HUES64 (cell line): ENCODE results near the gene ST8SIA1. TPM values are rescaled to one million over a fixed set of nuclear protein-coding genes. Genes with fewer than 3 reads are reported as not detected.
A peak's percentile ranks its signal among the peaks of the same experiment; 100 is the strongest.
"Not testable (repeated sequence)": the region's sequence is repeated elsewhere in the genome, so short reads cannot be mapped to it uniquely, and the experiment has no call there.

ENCODE experiments used
- H3K27ac ChIP-seq: 2 replicates; pipeline ENCODE4 v1.7.0; 2013; ENCODE audit warnings: low read depth, low read length, inconsistent platforms
- H3K27me3 ChIP-seq: 2 replicates; pipeline ENCODE4 v1.6.1; 2013; ENCODE audit warnings: mild to moderate bottlenecking, low read length; ENCODE audit not compliant: insufficient read depth
- H3K36me3 ChIP-seq: 2 replicates; pipeline ENCODE4 v1.6.1; 2013; ENCODE audit warnings: mild to moderate bottlenecking, low read length; ENCODE audit not compliant: insufficient read depth
- H3K4me1 ChIP-seq: 2 replicates; pipeline ENCODE4 v1.6.1; 2013; ENCODE audit warnings: mild to moderate bottlenecking, low read length, moderate library complexity; ENCODE audit not compliant: insufficient read depth
- H3K4me3 ChIP-seq: 2 replicates; pipeline ENCODE4 v1.5.1; 2013; ENCODE audit warnings: mild to moderate bottlenecking, low read length, moderate library complexity
- H3K9ac ChIP-seq: 2 replicates; pipeline ENCODE4 v1.6.1; 2013; ENCODE audit warnings: mild to moderate bottlenecking, low read depth, low read length
- H3K9me3 ChIP-seq: 2 replicates; pipeline ENCODE4 v1.6.1; 2013; ENCODE audit warnings: low read depth, low read length; ENCODE audit not compliant: insufficient read depth
- WGBS: fragments of 150-250, 120-280 bp; methylation state at CpG from one replicate; pipeline ENCODE4 v1.1.7; 2013; ENCODE audit warnings: missing lambda C conversion rate; 5-methylcytosine and 5-hydroxymethylcytosine counted together
- polyA plus RNA-seq, 2 experiments: library from polyadenylated mRNA; stranded (reverse); fragments of 50-300 nt; gene quantifications; one replicate each; pipeline ENCODE4 v1.2.3, GENCODE V29; 2013

Gene ST8SIA1
- polyA plus RNA-seq (2013, experiment 1 of 2), result 4.1 TPM
- 8.5 TPM for polyA plus RNA-seq (2013, experiment 2 of 2)

GRCh38 chr12:22334410-22335100, at the start of gene ST8SIA1:
TSS of gene ST8SIA1 (minus strand) at chr12:22334707. CDS start at chr12:22334232, 475 bp downstream.
- no peak within 1 kb of the TSS for H3K27ac ChIP-seq
- peaks cover 45% of the 10 kb centered on the region for H3K27me3 ChIP-seq
- no peaks in the 10 kb centered on the region for H3K4me1 ChIP-seq
- H3K9me3 ChIP-seq, result no peaks in the 10 kb centered on the region
- H3K4me3 ChIP-seq, result peak within 1 kb of the TSS; percentile 65
- H3K36me3 ChIP-seq, result no peaks in the 10 kb centered on the region
- peak within 1 kb of the TSS; percentile 10 for H3K9ac ChIP-seq
- WGBS, result under 1% methylated on average over 68 of the region's 70 CpGs

GRCh38 chr12:22380031-22380430, 45.5 kb upstream of the ST8SIA1 start:
- Histone ChIP-seq H3K27ac (no peak overlapping the region), H3K9ac (no peak overlapping the region), H3K4me3 (no peak overlapping the region), H3K9me3 (no peaks in the 10 kb centered on the region), H3K4me1 (no peaks in the 10 kb centered on the region), H3K36me3 (no peaks in the 10 kb centered on the region), H3K27me3 (no peaks in the 10 kb centered on the region)
- WGBS, result 92% methylated on average over 3 of the region's 3 CpGs

GRCh38 chr12:22377731-22378496, 43.4 kb upstream of the ST8SIA1 start:
- Histone ChIP-seq H3K36me3 (no peaks in the 10 kb centered on the region), H3K9me3 (no peaks in the 10 kb centered on the region), H3K27ac (no peak overlapping the region), H3K27me3 (no peaks in the 10 kb centered on the region), H3K4me3 (no peak overlapping the region), H3K9ac (no peak overlapping the region), H3K4me1 (no peaks in the 10 kb centered on the region)
- WGBS, result 94% methylated on average over 4 of the region's 4 CpGs

- 96% methylated on average over 44 of the region's 44 CpGs for WGBS
- H3K4me3 ChIP-seq, H3K4me1 ChIP-seq, H3K27ac ChIP-seq, H3K27me3 ChIP-seq, H3K36me3 ChIP-seq, H3K9me3 ChIP-seq, H3K9ac ChIP-seq: not testable (repeated sequence)
Measured at GRCh38 chr12:22376596-22377150, 42.2 kb upstream of the ST8SIA1 start.

- no peak overlapping the region for H3K4me3 ChIP-seq
- 43% methylated on average over 1 of the region's 2 CpGs for WGBS
Measured at GRCh38 chr12:22374508-22374907, 40.0 kb upstream of the ST8SIA1 start.

GRCh38 chr12:22372277-22372837, 37.9 kb upstream of the ST8SIA1 start:
- no peaks in the 10 kb centered on the region for H3K36me3 ChIP-seq
- H3K27me3 ChIP-seq, result no peaks in the 10 kb centered on the region
- no peak overlapping the region for H3K9ac ChIP-seq
- no peaks in the 10 kb centered on the region for H3K4me1 ChIP-seq
- H3K4me3 ChIP-seq, result no peak overlapping the region
- no peaks in the 10 kb centered on the region for H3K9me3 ChIP-seq
- no peak overlapping the region for H3K27ac ChIP-seq

More at GRCh38 chr12:22374508-22374907, 40.0 kb upstream of the ST8SIA1 start:
- no peaks in the 10 kb centered on the region for H3K4me1 ChIP-seq
- no peak overlapping the region for H3K9ac ChIP-seq
- H3K27me3 ChIP-seq, result no peaks in the 10 kb centered on the region
- no peaks in the 10 kb centered on the region for H3K36me3 ChIP-seq
- no peaks in the 10 kb centered on the region for H3K9me3 ChIP-seq
- no peak overlapping the region for H3K27ac ChIP-seq

GRCh38 chr12:22366181-22366580, 31.7 kb upstream of the ST8SIA1 start:
- no peak overlapping the region for H3K27ac ChIP-seq
- H3K9me3 ChIP-seq, result no peaks in the 10 kb centered on the region
- H3K4me1 ChIP-seq, result 0 out of 2 replicates have a peak, but pooled peaks cover 2% of the 10 kb centered on the region
- H3K27me3 ChIP-seq, result no peaks in the 10 kb centered on the region
- H3K4me3 ChIP-seq, result no peak overlapping the region
- no peak overlapping the region for H3K9ac ChIP-seq
- WGBS, result 82% methylated on average over 5 of the region's 5 CpGs
- H3K36me3 ChIP-seq, result no peaks in the 10 kb centered on the region

GRCh38 chr12:22361785-22362184, 27.3 kb upstream of the ST8SIA1 start:
- Histone ChIP-seq H3K4me1 (0 out of 2 replicates have a peak, but pooled peaks cover 2% of the 10 kb centered on the region), H3K9me3 (no peaks in the 10 kb centered on the region), H3K9ac (no peak overlapping the region), H3K27ac (no peak overlapping the region), H3K36me3 (no peaks in the 10 kb centered on the region), H3K27me3 (no peaks in the 10 kb centered on the region), H3K4me3 (no peak overlapping the region)
- WGBS, result 27% methylated on average over 4 of the region's 4 CpGs

- 90% methylated on average over 5 of the region's 5 CpGs for WGBS
- no peaks in the 10 kb centered on the region for H3K9me3 ChIP-seq
- no peak overlapping the region for H3K9ac ChIP-seq
- H3K36me3 ChIP-seq, result no peaks in the 10 kb centered on the region
- H3K4me3 ChIP-seq, result no peak overlapping the region
- H3K27ac ChIP-seq, result no peak overlapping the region
- H3K27me3 ChIP-seq, result no peaks in the 10 kb centered on the region
- no peaks in the 10 kb centered on the region for H3K4me1 ChIP-seq
Measured at GRCh38 chr12:22360774-22361173, 26.3 kb upstream of the ST8SIA1 start.

- no peak overlapping the region for H3K27ac ChIP-seq
- WGBS, result 93% methylated on average over 2 of the region's 3 CpGs
- no peaks in the 10 kb centered on the region for H3K27me3 ChIP-seq
- no peak overlapping the region for H3K4me3 ChIP-seq
- no peak overlapping the region for H3K9ac ChIP-seq
- H3K4me1 ChIP-seq, result no peaks in the 10 kb centered on the region
- no peaks in the 10 kb centered on the region for H3K9me3 ChIP-seq
- no peaks in the 10 kb centered on the region for H3K36me3 ChIP-seq
Measured at GRCh38 chr12:22357531-22357930, 23.0 kb upstream of the ST8SIA1 start.

- H3K4me3 ChIP-seq, result no peak overlapping the region
- no peaks in the 10 kb centered on the region for H3K4me1 ChIP-seq
- no peaks in the 10 kb centered on the region for H3K27me3 ChIP-seq
- 100% methylated on average over 1 of the region's 1 CpG for WGBS
- H3K36me3 ChIP-seq, result no peaks in the 10 kb centered on the region
- no peak overlapping the region for H3K27ac ChIP-seq
- no peaks in the 10 kb centered on the region for H3K9me3 ChIP-seq
- no peak overlapping the region for H3K9ac ChIP-seq
Measured at GRCh38 chr12:22356231-22356630, 21.7 kb upstream of the ST8SIA1 start.
